IMR-90 (cell line): ENCODE measurements around the gene SAG. TPM values are rescaled to one million over a fixed set of nuclear protein-coding genes. Genes with fewer than 3 reads are reported as not detected.
A peak's percentile ranks its signal among the peaks of the same experiment; 100 is the strongest.

Experiments used
- ATAC-seq: fragments of 200-7000 bp; cut with Tn5 transposase; 2 replicates; pipeline ENCODE4 v1.9.1; 2020; ENCODE audit warnings: low read depth, mild to moderate bottlenecking, moderate library complexity
- BruUV-seq: library from RNA; stranded (reverse); fragments of 400-500 nt; replicated peaks from 2 replicates; lab custom pipeline; 2021; lab: Mats Ljungman, UMichigan
- CTCF ChIA-PET: fragments of 300-600 bp; formaldehyde crosslinking; extraction: SDS; loops from one replicate; lab custom pipeline; 2021; ENCODE audit warnings: antibody characterized with exemption; lab: Yijun Ruan, JAX
- POLR2A ChIA-PET: fragments of 300-600 bp; sonication (Branson Sonifier 250); formaldehyde crosslinking; loops from one replicate; lab custom pipeline; 2022; ENCODE audit warnings: antibody characterized with exemption; ENCODE audit not compliant: unreplicated experiment; lab: Charles Lee
- DNase-seq: peaks from one replicate; pipeline ENCODE4 v3.0.0; 2013
- H2AFZ ChIP-seq: replicated peaks from 2 replicates; pipeline ENCODE3; 2013; ENCODE audit warnings: low read length, mild to moderate bottlenecking; ENCODE audit not compliant: poor library complexity
- H2AK5ac ChIP-seq: 2 replicates; pipeline ENCODE4 v1.6.1; 2013; ENCODE audit warnings: low read depth, low read length, inconsistent platforms
- H2AK9ac ChIP-seq: replicated peaks from 2 replicates; pipeline ENCODE3; 2013; ENCODE audit warnings: mild to moderate bottlenecking, low read depth, low read length, moderate library complexity; ENCODE audit not compliant: poor library complexity
- H2BK120ac ChIP-seq: 2 replicates; pipeline ENCODE4 v1.6.1; 2013; ENCODE audit warnings: low read depth, low read length, inconsistent platforms
- H2BK15ac ChIP-seq: 3 replicates; pipeline ENCODE4 v1.6.1; 2013; ENCODE audit warnings: low read depth, low read length, inconsistent platforms
- H2BK20ac ChIP-seq: 2 replicates; pipeline ENCODE4 v1.6.1; 2013; ENCODE audit warnings: low read depth, mild to moderate bottlenecking, inconsistent platforms, low read length, moderate library complexity
- H2BK5ac ChIP-seq: 2 replicates; pipeline ENCODE4 v1.6.1; 2013; ENCODE audit warnings: mild to moderate bottlenecking, low read depth, low read length, inconsistent platforms; ENCODE audit not compliant: poor library complexity, severe bottlenecking
- H3K14ac ChIP-seq: replicated peaks from 2 replicates; pipeline ENCODE4 v1.6.1; 2013; ENCODE audit warnings: low read depth, low read length, inconsistent platforms
- H3K18ac ChIP-seq: 2 replicates; pipeline ENCODE4 v1.6.1; 2013; ENCODE audit warnings: low read depth, low read length, control low read depth
- H3K23ac ChIP-seq: 2 replicates; pipeline ENCODE4 v1.6.1; 2013; ENCODE audit warnings: low read depth, low read length, inconsistent platforms
- H3K27ac ChIP-seq: 2 replicates; pipeline ENCODE4 v1.5.1; 2013; ENCODE audit warnings: mild to moderate bottlenecking, control low read depth, low read length; ENCODE audit not compliant: insufficient read depth
- H3K27me3 ChIP-seq: 2 replicates; pipeline ENCODE4 v1.6.1; 2013; ENCODE audit warnings: low read length; ENCODE audit not compliant: control insufficient read depth, insufficient read depth
- H3K36me3 ChIP-seq: 2 replicates; pipeline ENCODE4 v1.6.1; 2013; ENCODE audit warnings: low read length, mixed read lengths; ENCODE audit not compliant: control insufficient read depth, insufficient read depth
- H3K4ac ChIP-seq: 2 replicates; pipeline ENCODE4 v1.6.1; 2013; ENCODE audit warnings: low read depth, low read length, inconsistent platforms
- H3K4me1 ChIP-seq: 2 replicates; pipeline ENCODE4 v1.6.1; 2013; ENCODE audit warnings: low read length, mixed read lengths; ENCODE audit not compliant: control insufficient read depth, insufficient read depth
- H3K4me2 ChIP-seq: 2 replicates; pipeline ENCODE4 v1.6.1; 2013; ENCODE audit warnings: low read depth, mild to moderate bottlenecking, control low read depth, low read length, moderate library complexity
- H3K4me3 ChIP-seq: 2 replicates; pipeline ENCODE4 v1.5.1; 2013; ENCODE audit warnings: low read depth, mild to moderate bottlenecking, control low read depth, low read length, moderate library complexity; ENCODE audit not compliant: insufficient read depth
- H3K56ac ChIP-seq: 2 replicates; pipeline ENCODE4 v1.6.1; 2013; ENCODE audit warnings: low read length, inconsistent platforms; ENCODE audit not compliant: insufficient read depth; ENCODE audit errors: extremely low read depth
- H3K79me1 ChIP-seq, 2 experiments: 2 replicates each; pipeline ENCODE4 v1.6.1; 2013; ENCODE audit warnings: low read length in 2 of 2, inconsistent platforms in 1 of 2, low read depth in 1 of 2
- H3K9ac ChIP-seq: 2 replicates; pipeline ENCODE4 v1.6.1; 2013; ENCODE audit warnings: low read depth, low read length, control low read depth
- H3K9me1 ChIP-seq: 2 replicates; pipeline ENCODE4 v1.6.1; 2013; ENCODE audit warnings: low read length, inconsistent platforms; ENCODE audit not compliant: insufficient read depth
- H3K9me3 ChIP-seq: 2 replicates; pipeline ENCODE4 v1.6.1; 2013; ENCODE audit warnings: low read length; ENCODE audit not compliant: control insufficient read depth, insufficient read depth
- H4K20me1 ChIP-seq: 2 replicates; pipeline ENCODE4 v1.6.1; 2013; ENCODE audit warnings: low read length, inconsistent platforms; ENCODE audit not compliant: insufficient read depth
- H4K5ac ChIP-seq: 2 replicates; pipeline ENCODE4 v1.6.1; 2013; ENCODE audit warnings: mild to moderate bottlenecking, low read depth, low read length, control low read depth
- H4K8ac ChIP-seq, 2 experiments: 2 replicates each; pipeline ENCODE4 v1.6.1; 2013; ENCODE audit warnings: low read depth in 2 of 2, low read length in 2 of 2, control low read depth in 1 of 2, inconsistent platforms in 1 of 2
- H4K91ac ChIP-seq: 2 replicates; pipeline ENCODE4 v1.6.1; 2013; ENCODE audit warnings: low read depth, low read length, inconsistent platforms; ENCODE audit not compliant: insufficient read depth
- CTCF ChIP-seq: conservative IDR thresholded peaks from 2 replicates; pipeline ENCODE4 v1.5.1; 2012; ENCODE audit warnings: mild to moderate bottlenecking, low read depth, low read length, improper control_type of control experiment
- FOS ChIP-seq: fragments of 150-350 bp; IDR thresholded peaks from 2 replicates; pipeline ENCODE4 v1.6.1; 2016; ENCODE audit warnings: low read depth, low read length
- MAFK ChIP-seq: IDR thresholded peaks from 2 replicates; pipeline ENCODE4 v1.6.1; 2012; ENCODE audit warnings: low read depth, low read length, improper control_type of control experiment
- RCOR1 ChIP-seq: IDR thresholded peaks from 2 replicates; pipeline ENCODE4 v1.6.1; 2012; ENCODE audit warnings: mild to moderate bottlenecking, low read length, improper control_type of control experiment; ENCODE audit not compliant: insufficient replicate concordance
- SMC3 ChIP-seq: fragments of 150-350 bp; IDR thresholded peaks from 2 replicates; pipeline ENCODE4 v1.6.1; 2016; ENCODE audit warnings: low read depth, mild to moderate bottlenecking, antibody characterized with exemption, low read length, moderate library complexity
- USF2 ChIP-seq: fragments of 150-350 bp; IDR thresholded peaks from 2 replicates; pipeline ENCODE4 v1.6.1; 2017; ENCODE audit warnings: mild to moderate bottlenecking, antibody characterized with exemption, low read length, low read depth
- WGBS, 2 experiments: methylation state at CpG; one replicate each; pipeline versions ENCODE4 v1.1.5 to v1.1.7; 2013; ENCODE audit warnings: missing lambda C conversion rate in 2 of 2; ENCODE audit not compliant: insufficient read length in 1 of 2; ENCODE audit errors: extremely low coverage in 2 of 2; 5-methylcytosine and 5-hydroxymethylcytosine counted together
- dilution Hi-C: fragments of 300-500 bp; cut with HindIII; formaldehyde crosslinking; loops from one replicate; pipeline ENCODE4 v1.14.3; 2018; ENCODE audit warnings: low sequenced_read_pairs; ENCODE audit not compliant: unreplicated experiment
- in situ Hi-C: fragments of 300-500 bp; cut with MboI; formaldehyde crosslinking; loops from 3 replicates; pipeline ENCODE4 v1.14.3; 2019; ENCODE audit warnings: low sequenced_read_pairs, inconsistent platforms, mixed read lengths
- intact Hi-C: fragments of 100-400 bp; cut with micrococcal nuclease; formaldehyde crosslinking; loops from 2 replicates; pipeline ENCODE4 v1.10.0; 2022
- polyA plus RNA-seq, 3 experiments: library from polyadenylated mRNA; depleted of rRNA; stranded (reverse); fragments of >200 nt; gene quantifications; 2 replicates each; pipeline ENCODE4 v1.2.3, GENCODE V29; 2012; ENCODE audit warnings: low replicate concordance in 1 of 3
- total RNA-seq: library from RNA; depleted of rRNA; stranded (reverse); fragments of >200 nt; gene quantifications from 2 replicates; pipeline ENCODE4 v1.2.3, GENCODE V29; 2012

SAG gene
- total and polyA plus RNA-seq, 2 of the 4 experiments (the other 2 are of a cell fraction) = not detected

GRCh38 chr2:233349005-233349998, 41.7 kb downstream of the SAG start:
- Histone ChIP-seq H3K4ac (no peak overlapping the region), H2AFZ (peak overlapping the region; percentile 63), H4K8ac (no peak overlapping the region), H2BK5ac (no peak overlapping the region), H3K4me1 (peaks cover 6% of the 10 kb centered on the region), H2BK20ac (no peak overlapping the region), H3K4me3 (no peak overlapping the region), H3K27me3 (peaks cover 21% of the 10 kb centered on the region), H3K18ac (no peak overlapping the region), H3K9me3 (no peaks in the 10 kb centered on the region), H4K20me1 (no peaks in the 10 kb centered on the region), H3K79me1 (no peaks in the 10 kb centered on the region), H3K23ac (no peak overlapping the region), H4K5ac (no peak overlapping the region), H3K4me2 (no peak overlapping the region), H2BK15ac (no peak overlapping the region), H3K9ac (no peak overlapping the region), H3K27ac (no peak overlapping the region), H2BK120ac (no peak overlapping the region), H3K36me3 (no peaks in the 10 kb centered on the region), H2AK9ac (no peak overlapping the region), H3K9me1 (peaks cover 6% of the 10 kb centered on the region), H3K14ac (no peak overlapping the region), H2AK5ac (no peak overlapping the region), H4K91ac (no peak overlapping the region), H3K56ac (no peak overlapping the region)
- CTCF ChIA-PET = no interaction called here
- BruUV-seq = no TSS peak
- TF ChIP-seq FOS (no peak), CTCF (no peak), USF2 (no peak), RCOR1 (no peak), MAFK (no peak), SMC3 (no peak)
- ATAC-seq = no peak
- in situ Hi-C loops (no loop called here), dilution Hi-C loops (no loop called here), intact Hi-C loops (no loop called here)
- WGBS, 2 experiments = 31% methylated on average over 2 of the region's 15 CpGs; no CpG with 5 or more reads in 1 of the 2 experiments
- POLR2A ChIA-PET = interaction anchor here (0.6 kb wide), 1 partner anchor 28 kb away, joined by 3 read pairs; no protein-coding TSS in a partner anchor
- DNase-seq = peak; percentile 19
